Activated effector memory CD4-positive, alpha-beta T cell treated with anti-CD3 and anti-CD28 coated beads, Interleukin-2, amount 50 U/mL, for 16 hours (primary cell): ENCODE measurements around the gene ZNF219.

Experiments
- DNase-seq: peaks from one replicate; pipeline ENCODE4 v3.0.0-alpha.2; 2020

ZNF219 gene

DNA sequence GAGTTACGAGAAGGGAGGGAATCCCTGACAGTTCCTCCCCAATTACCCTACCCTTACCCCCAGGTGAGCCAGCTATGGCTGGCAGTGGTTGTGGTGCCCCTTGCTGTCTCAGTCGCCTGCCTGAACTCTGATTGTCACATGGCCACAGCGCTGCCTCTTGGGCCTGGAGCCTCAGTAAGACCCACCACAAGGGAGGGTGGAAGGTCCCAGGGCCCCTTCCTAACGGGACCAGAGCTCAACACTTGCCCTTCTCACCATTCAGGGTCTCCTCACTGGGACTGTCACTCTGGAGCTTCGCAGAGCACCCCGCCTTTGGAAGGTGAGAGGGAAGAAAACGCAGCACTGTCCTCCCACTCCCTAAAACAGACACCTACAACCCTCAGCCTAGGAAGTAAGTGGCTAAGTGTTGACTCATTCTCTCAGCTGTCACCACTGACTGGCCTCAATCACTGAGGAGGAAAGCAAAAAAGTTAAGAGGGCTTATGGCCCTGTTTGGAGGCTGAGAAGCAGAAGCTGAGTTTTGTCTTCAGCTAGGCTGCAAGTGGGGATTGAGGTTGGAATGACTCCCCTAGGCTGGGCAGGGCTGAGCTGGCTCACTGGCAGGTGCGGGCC, 3.5 kb upstream of the ZNF219 start:
- DNase-seq: no peak

DNA sequence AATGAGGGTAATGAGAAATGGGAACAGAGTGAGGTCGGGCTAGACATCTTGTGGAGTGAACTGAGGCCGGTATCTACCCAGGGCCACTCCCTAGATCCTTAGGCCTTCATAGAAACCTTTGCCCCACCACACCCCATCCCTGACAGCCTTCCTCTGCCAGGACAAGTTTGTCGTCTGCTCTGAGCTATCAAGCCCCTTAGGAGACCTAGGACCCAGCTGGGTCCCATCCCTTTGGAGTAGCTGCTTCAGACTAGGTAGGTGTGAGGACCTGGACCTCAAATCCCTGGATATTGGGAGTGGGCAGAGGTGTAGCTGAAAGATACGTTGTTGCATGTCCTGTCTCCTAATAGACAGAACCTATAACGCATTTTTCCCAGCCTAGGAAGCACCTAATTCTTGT, 2.5 kb upstream of the ZNF219 start, which contains the start of gene TMEM253:
Gene TMEM253, plus strand, starts transcription at position 136 of the 400 bp plus-strand sequence. CDS start 278 bp downstream, outside the sequence.
- no peak for DNase-seq

DNA sequence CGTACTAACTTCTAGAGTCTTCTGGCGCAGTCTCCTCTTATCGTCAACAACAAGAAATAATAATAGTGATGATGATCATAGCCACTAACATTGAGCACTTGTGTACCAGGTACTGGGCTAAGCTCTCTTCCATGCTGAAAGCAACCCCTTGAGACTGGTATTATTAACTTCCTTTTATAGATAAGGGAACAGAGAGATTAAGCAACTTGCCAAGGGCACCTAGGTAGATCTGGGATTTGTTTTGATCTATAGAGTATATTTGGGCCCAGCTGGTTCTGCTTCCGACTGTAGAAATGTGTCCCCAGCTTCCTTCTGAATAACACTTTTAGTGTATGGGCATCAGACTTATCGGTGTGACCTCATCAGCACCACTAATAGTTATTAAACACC, 1.1 kb upstream of the ZNF219 start:
- no peak for DNase-seq

DNA sequence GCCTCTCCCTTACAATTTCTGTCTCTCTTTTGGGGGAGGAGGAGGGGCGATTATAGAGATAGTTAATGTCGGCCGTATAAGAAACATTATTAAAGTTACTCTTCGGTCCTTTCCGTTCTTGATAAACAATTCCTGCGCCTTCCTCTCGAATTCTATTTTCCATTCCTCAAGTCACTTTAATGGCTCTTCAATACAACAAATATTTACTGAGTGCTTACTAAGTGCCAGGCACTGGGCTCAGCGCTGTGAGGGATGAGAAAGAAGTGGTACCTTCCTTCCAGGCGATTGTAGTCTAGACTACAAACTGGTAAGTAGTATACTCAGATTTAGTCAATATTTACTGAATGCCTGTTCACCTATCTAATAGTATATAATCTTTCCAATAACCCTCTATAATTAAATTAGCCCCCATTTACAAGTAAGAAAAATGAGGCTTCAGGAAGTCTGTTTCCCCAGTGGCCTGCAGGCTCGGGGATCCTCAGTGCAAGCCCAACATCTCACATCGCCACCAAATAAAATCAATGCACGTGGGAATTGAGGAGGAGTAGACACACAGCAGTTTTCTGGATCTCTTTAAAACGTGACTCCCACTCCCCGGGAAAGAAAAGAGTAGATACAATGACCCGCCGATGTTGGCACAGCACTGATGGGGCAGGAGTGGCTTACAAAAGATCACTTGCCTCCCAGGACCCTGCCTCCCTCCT, 589 bp upstream of the ZNF219 start:
- DNase-seq: no peak

DNA sequence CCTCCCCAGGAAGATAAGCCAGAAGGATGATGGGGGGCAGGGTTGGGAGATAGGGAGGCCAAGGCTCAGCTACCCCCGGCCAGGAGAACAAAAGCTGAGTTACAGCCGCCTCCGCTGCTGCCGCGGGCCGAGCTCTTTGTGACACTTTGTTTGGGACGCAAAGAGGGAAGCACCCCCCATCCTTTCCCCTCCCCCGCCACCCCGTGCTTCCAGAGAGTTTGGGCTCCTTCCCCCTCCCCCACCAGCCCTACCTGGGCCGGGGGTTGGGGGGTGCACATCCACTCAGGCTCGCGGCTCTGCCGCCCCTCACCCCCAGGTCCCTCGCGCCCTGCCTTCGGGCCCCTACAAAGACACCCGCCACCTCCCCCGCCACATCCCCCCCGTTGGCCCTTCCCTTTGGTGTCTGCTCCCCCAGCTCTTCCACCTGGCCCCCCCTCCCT, 799 bp downstream of the ZNF219 start:
- DNase-seq: no peak

DNA sequence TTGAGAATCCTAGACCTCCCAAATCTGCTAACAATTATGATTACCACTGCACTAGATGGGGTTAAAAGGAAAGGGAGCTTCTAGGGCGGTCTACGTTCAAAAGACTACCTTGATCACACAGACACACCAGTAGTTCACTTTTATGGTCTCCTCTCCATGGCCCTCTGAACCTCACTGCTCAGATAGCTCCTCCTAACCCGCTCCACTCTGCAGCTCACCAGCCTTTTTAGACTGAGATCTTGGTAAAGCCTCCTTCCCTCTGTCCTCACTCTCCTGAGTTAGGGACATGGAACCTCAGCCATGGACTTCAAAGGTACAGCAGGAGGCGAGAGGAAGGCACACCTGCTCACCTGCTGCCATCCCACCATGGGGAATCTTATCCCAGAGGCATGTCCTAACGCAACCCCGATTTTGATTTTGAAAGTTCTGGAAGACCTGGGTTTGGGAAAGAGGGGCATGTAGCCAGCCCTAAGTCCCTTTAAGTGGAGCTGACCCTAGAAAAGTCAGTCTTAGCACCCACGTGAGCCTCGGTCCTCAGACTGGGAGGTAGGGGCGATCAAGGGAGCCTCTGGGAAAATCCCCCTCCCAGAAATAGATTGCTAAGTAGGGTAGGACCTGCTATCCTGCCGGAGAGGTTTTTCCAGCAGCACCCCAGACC, 1.3 kb downstream of the ZNF219 start:
- no peak for DNase-seq

DNA sequence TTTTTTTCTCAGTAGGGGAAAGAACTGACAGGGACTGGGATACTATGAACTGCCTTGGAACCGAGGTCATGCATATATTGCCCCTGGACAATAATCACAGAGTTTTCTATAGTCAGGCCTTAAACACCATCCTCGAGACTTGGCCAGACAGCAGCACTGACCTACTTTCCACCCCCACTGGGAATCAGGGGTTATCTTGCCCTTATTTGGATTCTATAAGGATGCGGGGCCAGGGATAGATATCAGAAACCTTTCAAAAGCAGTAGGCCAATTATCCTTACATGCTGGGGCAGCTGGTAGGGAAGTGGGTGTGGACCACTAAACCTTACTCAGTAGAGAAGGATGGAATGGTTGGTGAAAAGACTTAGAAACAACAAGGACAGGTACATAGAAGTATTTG, 2.0 kb downstream of the ZNF219 start:
- DNase-seq: no peak

DNA sequence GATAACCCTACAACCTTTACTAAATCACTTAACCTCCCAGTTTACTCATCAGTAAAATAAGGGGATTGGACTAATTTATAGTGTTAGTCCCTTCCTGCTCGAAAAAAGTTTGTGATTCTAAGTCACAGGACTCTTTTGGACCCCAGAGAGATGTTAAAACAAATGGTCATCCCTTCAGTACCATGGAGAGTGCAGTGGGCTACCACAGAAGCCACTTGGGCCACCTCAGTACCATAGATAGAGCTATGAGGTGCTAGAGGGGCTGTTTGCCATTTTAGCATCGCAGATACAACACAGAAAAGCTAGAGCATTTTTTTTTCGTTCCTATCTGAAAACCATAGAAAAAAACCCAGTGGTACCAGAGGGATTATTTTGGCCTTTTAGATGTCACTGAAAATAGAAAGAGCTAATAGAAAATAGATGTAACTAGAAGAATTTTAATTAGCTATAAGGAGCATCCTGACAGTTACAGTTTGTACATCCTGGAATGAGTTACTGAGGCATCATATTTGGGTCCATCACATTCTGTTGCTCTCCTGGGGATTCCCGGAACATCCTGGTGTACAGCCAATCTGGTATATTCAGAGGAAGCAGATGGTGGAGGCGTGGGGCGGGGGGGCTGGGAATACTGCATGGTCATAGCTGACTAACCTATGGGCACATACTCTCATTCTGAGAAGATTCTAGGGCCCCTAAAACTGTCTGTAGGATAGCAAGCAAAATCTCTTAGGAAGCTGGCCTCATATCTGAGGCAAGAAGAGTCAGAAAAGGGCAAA, 2.8 kb downstream of the ZNF219 start:
- no peak for DNase-seq

DNA sequence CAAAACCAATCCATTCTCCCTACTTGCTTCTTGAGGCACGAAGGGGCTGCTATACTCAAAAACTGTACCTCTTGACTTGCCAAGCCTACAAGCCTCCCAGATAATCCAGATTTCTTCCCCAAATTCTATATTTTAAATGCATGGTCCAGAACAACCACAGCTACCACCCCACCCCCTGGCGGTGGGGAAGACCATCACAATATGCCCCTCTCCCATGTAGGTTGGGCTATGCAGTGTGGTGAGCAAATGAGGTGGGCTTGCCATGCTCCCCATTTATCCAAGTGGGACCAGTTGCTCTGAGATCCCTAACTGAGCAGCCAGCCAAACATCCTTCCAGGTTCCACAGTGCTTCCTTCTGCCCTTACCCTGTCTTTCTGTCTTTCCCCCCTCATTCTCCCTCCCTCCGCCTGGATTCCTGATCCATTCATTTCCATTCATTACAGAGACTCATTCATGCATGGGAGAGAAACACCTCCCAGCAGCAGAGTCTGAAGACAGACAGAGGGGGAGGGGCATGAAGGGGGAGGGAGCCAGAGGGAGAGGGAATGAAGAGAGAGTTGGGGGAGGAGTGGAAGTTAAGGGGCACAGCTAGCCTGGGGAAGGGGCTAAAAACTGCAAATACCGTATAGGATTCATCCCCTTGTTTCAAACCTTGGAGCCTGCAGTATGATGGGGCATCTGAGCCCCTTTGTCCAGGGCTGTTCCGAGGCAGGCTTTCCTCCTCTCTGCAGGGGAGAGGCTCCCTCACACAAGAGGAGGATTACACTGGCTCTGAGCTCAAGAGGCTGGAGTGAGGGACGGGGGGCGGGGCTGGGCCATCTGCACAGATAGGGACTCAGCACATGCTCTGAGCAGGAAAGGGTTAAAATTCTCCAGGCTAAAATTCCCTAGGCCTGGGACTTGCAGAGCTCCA, 4.4 kb downstream of the ZNF219 start:
- no peak for DNase-seq

DNA sequence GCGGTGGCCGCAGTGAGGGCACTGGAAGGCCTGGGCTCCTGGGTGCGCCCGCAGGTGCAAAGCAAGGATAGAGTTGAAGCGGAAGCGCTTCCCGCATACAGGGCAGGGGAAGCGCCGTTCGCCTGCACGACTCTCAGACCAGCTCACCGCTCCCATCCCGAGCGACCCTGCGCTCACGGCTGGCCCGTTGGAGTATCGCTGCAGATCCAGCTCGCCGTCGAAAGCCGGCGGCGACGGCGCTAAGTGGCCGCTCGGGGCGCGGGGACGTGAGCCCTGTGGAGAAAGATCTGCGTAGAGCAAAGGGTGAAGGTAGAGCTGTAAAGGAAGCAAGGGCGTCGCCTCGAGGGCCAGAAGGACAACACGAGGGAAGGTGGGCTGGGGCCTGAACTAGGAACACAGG, 5.4 kb downstream of the ZNF219 start:
- DNase-seq: no peak

DNA sequence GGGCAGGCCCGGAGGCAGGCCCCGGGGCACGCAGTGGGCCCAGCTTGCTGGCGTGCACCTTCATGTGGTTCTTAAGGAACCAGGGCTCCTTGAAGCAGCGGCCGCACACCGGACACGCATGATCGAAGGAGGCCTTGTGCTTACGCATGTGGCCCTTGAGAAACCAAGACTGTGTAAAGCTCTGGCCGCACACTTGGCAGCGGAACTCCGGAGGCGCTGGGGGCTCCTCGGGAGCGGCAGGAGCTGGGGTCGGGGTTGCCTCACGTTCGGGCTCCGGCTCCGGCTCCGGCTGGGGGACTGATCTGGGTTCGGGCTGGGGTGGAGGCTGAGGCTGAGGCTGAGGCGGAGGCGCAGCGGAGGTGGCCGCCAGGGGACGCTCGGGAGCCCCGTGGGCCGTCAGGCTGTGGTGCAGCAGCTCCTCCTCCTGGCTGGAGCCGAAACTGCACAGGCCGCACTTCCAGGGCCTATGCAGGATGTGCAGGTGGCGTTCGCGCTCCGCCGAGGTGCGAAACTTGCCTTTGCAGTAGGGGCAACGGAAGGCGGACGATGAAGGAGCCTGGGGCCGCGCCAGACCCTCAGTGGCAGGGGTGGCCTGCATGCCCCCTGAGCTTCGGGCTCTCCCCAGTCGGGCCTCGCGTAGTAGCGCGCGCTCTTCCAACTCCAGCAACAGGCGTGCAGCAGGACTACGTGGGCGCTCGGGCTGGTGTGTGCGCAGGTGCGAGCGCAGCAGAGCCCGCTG, 6.0 kb downstream of the ZNF219 start:
- DNase-seq: peak; percentile 96

DNA sequence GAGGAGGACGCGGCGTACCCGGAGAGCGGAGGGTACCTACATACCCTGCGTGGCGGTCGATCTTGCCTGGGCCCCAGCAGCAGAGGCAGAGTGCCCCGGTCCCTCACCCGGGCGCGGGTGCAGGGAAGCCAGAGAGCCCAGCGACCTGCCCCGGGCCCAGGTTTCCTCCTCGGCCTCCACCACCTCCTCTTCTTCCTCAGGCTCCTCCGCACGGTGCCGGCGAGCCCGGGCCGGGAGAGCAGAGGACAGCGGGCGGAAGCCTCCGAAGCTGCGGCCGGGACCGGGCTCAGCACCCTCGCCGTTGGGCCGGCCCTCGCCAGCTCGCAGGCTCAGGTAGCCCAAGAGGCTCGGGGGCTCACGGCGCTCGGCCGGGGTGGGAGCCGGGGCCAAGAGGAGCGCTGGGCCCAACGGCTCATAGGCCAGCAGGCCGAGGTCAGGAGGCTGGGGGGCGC, 6.6 kb downstream of the ZNF219 start:
- DNase-seq: no peak

DNA sequence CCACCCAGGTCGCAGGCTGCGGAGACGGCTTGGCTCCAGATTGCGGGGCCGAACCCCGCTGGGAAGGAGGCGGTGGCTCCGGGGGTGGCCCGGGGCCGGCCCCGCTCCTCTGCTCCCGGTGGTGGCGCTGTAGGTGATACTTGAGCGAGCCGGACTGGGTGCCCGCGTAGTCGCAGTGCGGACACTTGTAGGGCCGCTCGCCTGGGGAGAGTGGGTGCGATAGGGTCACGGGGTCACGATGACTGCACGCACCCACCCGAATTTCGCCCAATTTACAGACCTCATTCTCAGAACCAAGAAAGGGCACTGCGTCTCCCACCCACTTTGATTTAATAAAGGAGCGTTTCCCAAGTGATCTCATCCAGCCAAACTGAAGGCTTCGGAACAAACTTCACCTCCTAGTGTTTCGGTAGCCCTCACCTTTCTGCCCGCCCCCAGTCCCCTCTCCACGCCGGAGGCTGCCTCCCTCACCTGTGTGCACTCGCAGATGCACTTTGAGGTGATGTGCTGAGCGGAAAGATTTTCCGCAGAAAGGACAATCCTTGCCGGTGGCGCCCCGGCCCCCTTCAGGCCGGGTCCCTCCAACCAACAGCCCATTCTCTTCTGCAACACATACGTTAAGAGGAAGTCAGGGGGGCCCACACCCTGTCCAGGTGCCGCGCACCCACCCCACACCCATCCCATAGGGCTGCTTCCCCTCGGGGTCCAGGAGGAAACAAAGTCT, 7.4 kb downstream of the ZNF219 start:
- no peak for DNase-seq

DNA sequence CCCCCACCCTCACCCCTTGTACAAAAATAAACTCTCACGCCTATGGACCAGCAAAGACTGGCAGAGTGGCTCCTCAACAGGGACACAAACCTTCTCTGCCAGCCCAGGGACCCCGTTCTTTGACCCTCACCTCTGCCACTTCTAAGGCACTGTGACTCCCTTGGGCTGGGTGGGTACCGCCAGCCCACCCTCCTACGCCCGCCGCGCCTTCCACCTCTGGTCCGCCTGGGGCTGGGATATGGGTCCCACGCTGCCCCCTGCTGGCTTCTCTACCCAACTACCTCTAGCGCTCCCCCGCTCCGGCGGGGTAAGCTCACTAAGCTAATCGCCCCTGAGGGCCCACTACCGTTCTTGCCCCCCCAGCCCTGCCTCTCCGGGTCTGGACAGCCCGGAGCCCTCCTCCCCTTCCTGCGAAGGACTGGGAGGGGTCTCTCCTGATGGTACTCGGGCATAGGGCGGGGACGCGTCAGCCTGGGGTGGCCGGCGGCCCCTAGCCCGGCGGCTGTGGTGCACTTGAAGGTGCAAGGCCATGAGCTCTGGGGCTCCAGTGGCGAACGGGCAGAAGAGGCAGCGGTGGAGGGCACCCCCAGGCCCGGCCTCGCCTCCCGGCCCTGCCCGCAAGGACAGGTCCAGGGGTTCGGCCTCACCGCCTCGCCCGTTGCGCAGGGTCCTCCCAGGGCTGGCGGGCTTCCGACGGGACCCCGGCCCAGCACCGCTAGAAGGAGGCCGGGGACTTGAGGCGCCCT, 8.1 kb downstream of the ZNF219 start:
- no peak for DNase-seq

DNA sequence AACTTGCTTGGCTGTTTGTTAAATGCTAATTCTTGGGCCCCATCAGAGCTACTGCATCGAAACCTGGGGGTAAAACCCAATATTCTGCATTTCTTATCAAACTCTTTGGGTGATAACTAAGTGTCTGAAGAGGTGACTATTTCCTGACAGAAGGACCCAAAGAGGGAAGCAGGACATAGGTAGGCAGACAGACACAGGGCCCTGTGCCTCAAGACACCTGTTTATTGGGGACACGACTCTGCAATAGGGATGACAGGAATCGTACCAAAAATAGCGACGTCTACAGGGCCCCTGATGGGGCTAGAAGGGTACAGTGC, 8.6 kb downstream of the ZNF219 start:
- no peak for DNase-seq

DNA sequence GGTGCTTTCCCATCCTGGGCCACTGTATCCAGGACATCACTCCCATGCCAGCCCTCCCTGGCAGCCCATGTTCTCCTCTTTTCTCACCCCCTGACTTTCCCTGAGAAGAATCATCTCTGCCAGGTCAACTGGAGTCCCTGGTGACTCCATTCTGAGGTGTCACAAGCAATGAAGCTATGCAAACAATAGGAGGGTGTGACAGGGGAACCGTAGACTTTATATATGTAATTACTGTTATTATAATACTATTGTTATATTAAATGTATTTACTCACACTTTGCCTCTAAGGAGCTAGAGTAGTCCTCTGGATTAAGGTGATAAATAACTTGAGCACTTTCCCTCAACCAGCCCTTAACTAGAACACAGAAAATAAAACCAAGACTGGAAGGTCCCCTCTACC, 9.2 kb downstream of the ZNF219 start:
- DNase-seq: no peak

DNA sequence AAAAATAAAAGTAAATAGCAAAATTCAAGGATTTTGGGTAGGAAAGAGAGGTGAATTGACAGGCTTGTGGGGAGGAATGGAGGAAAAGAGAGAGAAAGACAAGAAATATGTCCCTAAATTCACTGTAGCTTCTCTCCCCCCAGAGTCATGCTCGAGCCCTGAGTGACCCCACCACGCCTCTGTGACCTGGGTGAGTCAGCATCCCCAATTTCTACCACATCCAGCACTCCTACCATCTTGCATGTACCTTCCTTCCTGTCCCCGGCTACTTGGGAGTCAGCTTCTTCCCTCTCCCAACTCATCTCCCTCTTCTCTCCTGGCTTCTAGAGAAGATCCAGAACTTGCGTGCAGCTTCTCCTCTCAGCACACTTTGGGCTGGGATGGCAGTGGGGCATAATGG, 9.8 kb downstream of the ZNF219 start:
- DNase-seq: no peak

DNA sequence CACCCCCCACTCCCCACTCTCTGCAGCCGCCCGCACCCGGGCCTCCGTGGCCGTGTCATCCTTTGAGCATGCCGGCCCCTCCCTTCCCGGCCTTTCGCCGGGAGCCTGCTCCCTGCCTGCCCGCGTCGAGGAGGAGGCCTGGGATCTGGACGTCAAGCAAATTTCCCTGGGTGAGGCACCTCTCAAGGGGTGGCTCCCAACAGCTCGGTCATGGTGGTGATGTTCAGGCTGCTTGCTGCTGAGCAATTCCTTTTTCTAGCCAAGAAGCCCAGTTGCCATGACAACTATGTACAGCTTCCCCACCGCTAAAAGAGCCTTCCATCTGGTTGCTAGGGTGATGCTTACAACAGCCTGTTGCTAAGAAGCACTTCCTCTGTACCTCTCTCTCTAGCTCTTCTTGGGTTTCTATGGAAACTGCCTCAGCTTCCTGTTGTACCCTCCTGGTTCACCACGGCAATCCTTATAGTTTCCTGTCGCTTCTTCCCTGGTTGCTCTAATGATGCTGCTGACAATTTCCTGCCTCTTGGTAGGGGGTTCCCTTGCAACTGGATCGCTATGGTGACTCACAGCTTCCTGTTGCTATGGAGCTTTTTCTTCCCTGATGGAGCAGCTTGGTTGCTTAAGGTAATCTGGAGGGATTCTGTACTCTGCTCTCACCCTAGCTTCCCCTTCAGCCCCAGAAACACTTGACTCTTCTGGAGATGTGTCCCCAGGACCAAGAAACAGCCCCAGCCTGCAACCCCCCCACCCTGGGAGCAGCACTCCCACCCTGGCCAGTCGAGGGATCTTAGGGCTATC, 11.0 kb downstream of the ZNF219 start:
- peak; percentile 85 for DNase-seq

DNA sequence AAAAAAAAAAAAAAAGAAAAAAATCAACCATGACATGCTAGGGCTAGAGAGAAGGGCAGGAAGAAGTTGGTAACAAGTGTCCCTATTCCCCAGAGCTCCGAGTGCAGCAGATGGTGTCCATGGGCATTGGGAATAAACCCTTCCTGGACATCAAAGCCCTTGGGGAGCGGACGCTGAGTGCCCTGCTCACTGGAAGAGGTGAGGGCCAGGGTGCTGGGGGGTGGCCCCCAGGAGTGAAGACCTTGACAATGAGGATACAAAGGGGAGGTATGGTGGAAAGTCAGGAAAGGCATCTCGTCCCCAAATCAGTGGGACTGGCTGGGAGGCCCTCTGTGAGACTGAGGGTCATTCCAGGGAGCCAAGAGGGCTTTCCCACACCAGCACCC, 11.6 kb downstream of the ZNF219 start:
- DNase-seq: no peak
